Liver (tissue), 3 donors: ENCODE data around the gene ECI1.

ENCODE experiments used
- ATF3 ChIP-seq: IDR thresholded peaks from 2 replicates; pipeline ENCODE4 v1.6.1; 2016; ENCODE audit warnings: antibody characterized with exemption
- CTCF ChIP-seq: fragments of 150-350 bp; IDR thresholded peaks from 2 replicates; pipeline ENCODE4 v1.5.1; 2017; ENCODE audit warnings: improper control_type of control experiment, low read depth, low read length; ENCODE audit not compliant: missing input control
- GABPA ChIP-seq, 2 donors: IDR thresholded peaks in 1 of 2; conservative IDR thresholded peaks in 1 of 2; 2 replicates each; pipeline ENCODE4 v1.6.1; 2016; ENCODE audit warnings: antibody characterized with exemption in 2 of 2, mild to moderate bottlenecking in 1 of 2, moderate library complexity in 1 of 2
- HNF4A ChIP-seq, 2 donors: conservative IDR thresholded peaks; 2 replicates each; pipeline ENCODE4 v1.6.1; 2016; ENCODE audit warnings: antibody characterized with exemption in 2 of 2, mild to moderate bottlenecking in 2 of 2
- JUND ChIP-seq, 2 donors: IDR thresholded peaks; 2 replicates each; pipeline ENCODE4 v1.6.1; 2016; ENCODE audit warnings: antibody characterized with exemption in 2 of 2
- MAX ChIP-seq: IDR thresholded peaks from 2 replicates; pipeline ENCODE4 v1.6.1; 2016; ENCODE audit warnings: antibody characterized with exemption
- RAD21 ChIP-seq, 2 donors: IDR thresholded peaks; 2 replicates each; pipeline ENCODE4 v1.6.1; 2016; ENCODE audit warnings: antibody characterized with exemption in 2 of 2, mild to moderate bottlenecking in 2 of 2
- RXRA ChIP-seq, 2 donors: IDR thresholded peaks; 2 replicates each; pipeline ENCODE4 v1.6.1; 2017 to 2018; ENCODE audit warnings: antibody characterized with exemption in 2 of 2, mild to moderate bottlenecking in 1 of 2
- SP1 ChIP-seq: IDR thresholded peaks from 2 replicates; pipeline ENCODE4 v1.6.1; 2018; ENCODE audit warnings: antibody characterized with exemption, mild to moderate bottlenecking
- TAF1 ChIP-seq: conservative IDR thresholded peaks from 2 replicates; pipeline ENCODE4 v1.6.1; 2016; ENCODE audit warnings: antibody characterized with exemption, mild to moderate bottlenecking
- YY1 ChIP-seq: IDR thresholded peaks from 2 replicates; pipeline ENCODE4 v1.6.1; 2016; ENCODE audit warnings: antibody characterized with exemption, mild to moderate bottlenecking
- donor health status: healthy.
- donor health status: healthy.

GRCh38 chr16:2190659-2191445 is 60.5 kb downstream of the ECI1 start:
- TF ChIP-seq CTCF: no peak
- TF ChIP-seq MAX: no peak
- TF ChIP-seq HNF4A (conservative IDR thresholded peaks at IDR 0.05): no peak
- TF ChIP-seq SP1: no peak
- TF ChIP-seq GABPA (IDR thresholded peaks at IDR 0.05 in 1 of 2, conservative IDR thresholded peaks at IDR 0.05 in 1 of 2): no peak
- no peak for TF ChIP-seq YY1
- TF ChIP-seq RAD21 (IDR thresholded peaks at IDR 0.05): no peak
- no peak for TF ChIP-seq RXRA (IDR thresholded peaks at IDR 0.05)
- no peak for TF ChIP-seq TAF1
- TF ChIP-seq JUND (IDR thresholded peaks at IDR 0.05): no peak
- no peak for TF ChIP-seq ATF3
